ENCODE measurements around the gene ST3GAL4.

DNA sequence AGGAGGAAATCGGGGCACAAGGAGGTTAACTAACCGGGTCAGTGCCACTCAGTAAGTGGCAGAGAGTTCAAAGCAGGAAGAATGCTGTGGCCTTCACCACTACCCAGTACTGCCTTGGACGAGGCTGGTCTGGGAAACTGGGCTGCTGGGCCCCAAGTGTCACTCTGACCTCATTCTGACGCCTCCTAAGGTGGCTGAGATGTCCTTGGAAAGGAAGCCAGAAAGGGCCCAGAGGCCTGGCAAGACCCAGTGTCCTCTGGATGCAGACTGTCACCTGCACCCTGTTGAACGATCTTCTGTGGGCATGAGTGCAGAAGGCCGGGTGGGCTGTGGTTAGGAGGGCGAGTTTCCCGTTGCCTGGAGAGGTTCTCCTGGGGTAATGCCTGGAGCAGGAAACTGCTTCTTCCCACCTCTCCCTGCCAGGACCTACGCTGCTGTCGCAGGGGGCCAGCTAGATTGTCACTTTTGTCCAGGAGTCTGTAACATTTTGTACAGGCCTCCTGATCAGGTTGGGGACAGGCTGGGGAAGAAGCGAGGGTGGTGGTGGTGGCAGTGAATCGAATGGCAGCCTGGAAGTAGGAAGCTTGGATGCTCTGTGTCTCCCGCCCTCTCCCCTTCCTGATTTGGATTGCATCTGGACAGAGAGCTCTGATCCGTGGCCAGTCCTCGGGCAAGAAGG, 105.1 kb downstream of the ST3GAL4 start:
- TF ChIP-seq, protein P1, sequence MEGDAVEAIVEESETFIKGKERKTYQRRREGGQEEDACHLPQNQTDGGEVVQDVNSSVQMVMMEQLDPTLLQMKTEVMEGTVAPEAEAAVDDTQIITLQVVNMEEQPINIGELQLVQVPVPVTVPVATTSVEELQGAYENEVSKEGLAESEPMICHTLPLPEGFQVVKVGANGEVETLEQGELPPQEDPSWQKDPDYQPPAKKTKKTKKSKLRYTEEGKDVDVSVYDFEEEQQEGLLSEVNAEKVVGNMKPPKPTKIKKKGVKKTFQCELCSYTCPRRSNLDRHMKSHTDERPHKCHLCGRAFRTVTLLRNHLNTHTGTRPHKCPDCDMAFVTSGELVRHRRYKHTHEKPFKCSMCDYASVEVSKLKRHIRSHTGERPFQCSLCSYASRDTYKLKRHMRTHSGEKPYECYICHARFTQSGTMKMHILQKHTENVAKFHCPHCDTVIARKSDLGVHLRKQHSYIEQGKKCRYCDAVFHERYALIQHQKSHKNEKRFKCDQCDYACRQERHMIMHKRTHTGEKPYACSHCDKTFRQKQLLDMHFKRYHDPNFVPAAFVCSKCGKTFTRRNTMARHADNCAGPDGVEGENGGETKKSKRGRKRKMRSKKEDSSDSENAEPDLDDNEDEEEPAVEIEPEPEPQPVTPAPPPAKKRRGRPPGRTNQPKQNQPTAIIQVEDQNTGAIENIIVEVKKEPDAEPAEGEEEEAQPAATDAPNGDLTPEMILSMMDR (IDR thresholded peaks at IDR 0.05), result no peak
- no peak for TF ChIP-seq EZH2 (IDR thresholded peaks at IDR 0.05; ENCODE audit: borderline replicate concordance, insufficient read depth, low read depth, low read length, poor library complexity, severe bottlenecking)
